AG04449 (cell line): Measurements from ENCODE around the gene RPL7L1.

Source experiments
- CTCF ChIA-PET: fragments of 350-600 bp; formaldehyde crosslinking; extraction: SDS; loops from one replicate; lab custom pipeline; 2021; ENCODE audit warnings: antibody characterized with exemption; lab: Yijun Ruan, JAX
- POLR2A ChIA-PET: fragments of 400-600, 350-600 bp; formaldehyde crosslinking; extraction: SDS; loops from one replicate; lab custom pipeline; 2020; ENCODE audit warnings: antibody characterized with exemption, inconsistent platforms; lab: Yijun Ruan, JAX
- DNase-seq: peaks from one replicate; pipeline ENCODE4 v3.0.0-alpha.2; 2010; ENCODE audit warnings: low read depth, low spot score
- H3K4me3 ChIP-seq: 2 replicates; pipeline ENCODE4 v1.5.1; 2011; ENCODE audit warnings: low read depth, mild to moderate bottlenecking, control low read depth, low read length
- CTCF ChIP-seq: IDR thresholded peaks from one replicate; pipeline ENCODE4 v1.5.1; 2011; ENCODE audit warnings: mild to moderate bottlenecking, moderate library complexity, low read length, control low read depth, inconsistent platforms; ENCODE audit not compliant: insufficient read depth; ENCODE audit errors: missing control alignments

RPL7L1 gene

GRCh38 chr6:42936398-42936797 is 57.0 kb downstream of the RPL7L1 start:
- no peak for DNase-seq
- ChIA-PET CTCF (no interaction called here), POLR2A (no interaction called here)
- no peak overlapping the region for H3K4me3 ChIP-seq
- no peak for TF ChIP-seq CTCF

GRCh38 chr6:42937548-42938427 is 58.4 kb downstream of the RPL7L1 start:
- CTCF ChIA-PET, result interaction anchor here (0.7 kb wide), 1 partner anchor 292 kb away, joined by 3 read pairs; no protein-coding TSS in a partner anchor
- TF ChIP-seq CTCF, result no peak
- no peak for DNase-seq
- POLR2A ChIA-PET, result interaction anchor here (1.7 kb wide), 1 partner anchor 8 kb away, joined by 6 read pairs; the partner anchor contains the start of gene CNPY3
- no peak overlapping the region for H3K4me3 ChIP-seq

DNA sequence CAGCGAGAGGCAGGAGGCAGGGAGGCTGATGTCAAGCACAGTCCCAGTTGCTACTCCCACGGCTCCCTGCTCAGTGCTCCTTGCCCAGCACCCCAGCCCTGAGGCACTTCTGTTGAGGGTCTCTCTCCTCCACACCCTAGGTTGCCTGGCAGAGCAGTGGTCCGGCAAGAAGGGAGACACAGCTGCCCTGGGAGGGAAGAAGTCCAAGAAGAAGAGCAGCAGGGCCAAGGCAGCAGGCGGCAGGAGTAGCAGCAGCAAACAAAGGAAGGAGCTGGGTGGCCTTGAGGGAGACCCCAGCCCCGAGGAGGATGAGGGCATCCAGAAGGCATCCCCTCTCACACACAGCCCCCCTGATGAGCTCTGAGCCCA is 59.0 kb downstream of the RPL7L1 start:
- POLR2A ChIA-PET, result interaction anchor here (1.7 kb wide), 1 partner anchor 9 kb away, joined by 6 read pairs; the partner anchor contains the start of gene CNPY3
- DNase-seq, result no peak
- H3K4me3 ChIP-seq, result no peak overlapping the region
- CTCF ChIA-PET, result no interaction called here
- no peak for TF ChIP-seq CTCF

- ChIA-PET CTCF (no interaction called here), POLR2A (interaction anchor here (1.7 kb wide), 1 partner anchor 10 kb away, joined by 6 read pairs; the partner anchor contains the start of gene CNPY3)
- TF ChIP-seq CTCF, result no peak
- no peak for DNase-seq
- no peak overlapping the region for H3K4me3 ChIP-seq
Observed at GRCh38 chr6:42938987-42939809, 59.8 kb downstream of the RPL7L1 start.
